PFSK-1 (cell line): ENCODE results near the gene MYF5.

Experiments used
- FOXP2 ChIP-seq: optimal IDR thresholded peaks from 2 replicates; pipeline ENCODE3; 2011; ENCODE audit warnings: borderline replicate concordance, control low read depth, inconsistent platforms; ENCODE audit not compliant: insufficient read depth; ENCODE audit errors: extremely low read length, extremely low read depth
- POLR2AphosphoS5 ChIP-seq: IDR thresholded peaks from 2 replicates; pipeline ENCODE4 v1.6.1; 2012; ENCODE audit warnings: low read depth, mild to moderate bottlenecking, control low read depth, low read length, moderate library complexity
- REST ChIP-seq, 2 experiments: IDR thresholded peaks; 2 replicates each; pipeline versions ENCODE4 v1.6.1 to v1.8.0; 2011 to 2012; ENCODE audit warnings: low read depth in 2 of 2, low read length in 2 of 2, control low read depth in 1 of 2, inconsistent platforms in 1 of 2, mild to moderate bottlenecking in 1 of 2, moderate library complexity in 1 of 2; ENCODE audit not compliant: insufficient read depth in 1 of 2
- SIN3A ChIP-seq: IDR thresholded peaks from 2 replicates; pipeline ENCODE4 v1.6.1; 2012; ENCODE audit warnings: mild to moderate bottlenecking, low read length, moderate library complexity, borderline replicate concordance; ENCODE audit not compliant: insufficient read depth
- TAF1 ChIP-seq: IDR thresholded peaks from 2 replicates; pipeline ENCODE4 v1.6.1; 2012; ENCODE audit warnings: low read length, control low read depth, borderline replicate concordance; ENCODE audit not compliant: insufficient read depth

Gene MYF5

GRCh38 chr12:80763874-80764273, 47.2 kb downstream of the MYF5 start:
- no peak for TF ChIP-seq TAF1
- no peak for TF ChIP-seq SIN3A
- TF ChIP-seq POLR2AphosphoS5 = no peak
- no peak for TF ChIP-seq FOXP2

GRCh38 chr12:80766210-80766609, 49.5 kb downstream of the MYF5 start:
- TF ChIP-seq FOXP2 (no peak), SIN3A (no peak), POLR2AphosphoS5 (no peak), TAF1 (no peak), REST (IDR thresholded peaks at IDR 0.05; ENCODE audit: insufficient read depth in 1 of 2, low read depth in 2 of 2, low read length in 2 of 2) (no peak)

GRCh38 chr12:80766897-80767296, 50.2 kb downstream of the MYF5 start:
- TF ChIP-seq REST (IDR thresholded peaks at IDR 0.05; ENCODE audit: insufficient read depth in 1 of 2, low read depth in 2 of 2, low read length in 2 of 2) (no peak), POLR2AphosphoS5 (no peak), SIN3A (no peak), FOXP2 (no peak), TAF1 (no peak)
